ENCODE data around the gene PDE4DIP. TPM values are rescaled to one million over a fixed set of nuclear protein-coding genes. Genes with fewer than 3 reads are reported as not detected.
"Not testable (repeated sequence)": the region's sequence is repeated elsewhere in the genome, so short reads cannot be mapped to it uniquely, and the experiment has no call there.

The PDE4DIP gene
- total RNA-seq, 1 experiment from 2014 or later: 56.0 TPM

DNA sequence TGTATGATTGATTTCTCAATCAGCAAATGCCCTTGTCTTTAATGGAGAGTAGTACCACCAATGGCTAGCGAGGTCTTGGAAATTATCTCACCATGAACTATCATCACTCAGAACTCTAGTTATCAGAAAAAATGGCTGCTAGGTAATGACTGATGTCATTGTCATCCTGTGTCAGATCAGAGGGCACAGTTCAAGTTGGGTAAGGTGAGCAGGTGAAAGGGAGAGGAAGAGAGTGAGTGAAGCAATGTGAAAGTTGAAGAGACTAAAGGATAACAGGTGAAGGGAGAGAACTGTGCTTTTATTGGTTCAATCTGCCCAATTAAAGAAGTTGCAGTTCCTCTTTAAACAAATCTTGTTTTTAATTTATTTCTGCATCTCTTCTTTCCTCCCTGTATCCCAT is 76.8 kb downstream of the PDE4DIP start:
- DNase-seq (ENCODE audit: low read depth): not testable (repeated sequence)

DNA sequence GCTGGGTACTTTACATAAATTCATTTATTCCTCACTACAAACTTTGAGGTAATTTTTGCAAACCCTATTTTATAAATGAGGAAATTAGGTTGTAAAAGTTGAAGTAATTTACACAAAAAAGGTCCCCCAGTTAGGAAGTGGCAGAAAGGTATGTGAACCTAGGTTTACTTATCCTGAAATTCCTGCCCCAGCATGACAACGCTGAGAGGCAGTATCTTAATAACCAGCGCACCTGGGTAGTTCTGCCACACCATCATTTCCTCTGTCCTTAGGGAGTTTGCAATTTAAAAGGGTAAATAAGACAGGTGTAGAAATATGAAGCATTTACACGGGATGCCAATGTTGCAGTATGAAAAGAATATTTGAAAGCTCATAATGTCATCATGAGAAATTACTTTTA is 79.6 kb downstream of the PDE4DIP start:
- not testable (repeated sequence) for DNase-seq (ENCODE audit: low read depth)

DNA sequence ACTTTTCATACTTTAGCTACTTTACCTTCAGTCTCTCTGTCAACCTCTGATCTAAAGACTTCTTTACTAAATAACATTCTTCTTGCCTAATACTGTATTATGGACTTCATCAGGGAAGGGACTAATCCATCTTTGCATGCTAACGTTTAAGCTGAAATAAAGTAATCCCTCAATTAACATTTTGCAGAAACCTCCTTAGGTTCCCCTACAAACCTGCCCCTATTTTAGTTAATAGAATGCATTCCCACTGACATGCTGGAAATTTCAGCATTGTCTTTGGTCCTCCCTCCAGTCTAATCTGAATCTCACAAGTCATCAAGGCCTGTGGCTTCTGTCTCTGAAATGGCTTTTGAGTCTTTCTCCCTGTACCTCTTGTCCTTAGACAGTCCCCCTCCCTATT is 83.4 kb downstream of the PDE4DIP start:
- not testable (repeated sequence) for DNase-seq (ENCODE audit: low read depth)

DNA sequence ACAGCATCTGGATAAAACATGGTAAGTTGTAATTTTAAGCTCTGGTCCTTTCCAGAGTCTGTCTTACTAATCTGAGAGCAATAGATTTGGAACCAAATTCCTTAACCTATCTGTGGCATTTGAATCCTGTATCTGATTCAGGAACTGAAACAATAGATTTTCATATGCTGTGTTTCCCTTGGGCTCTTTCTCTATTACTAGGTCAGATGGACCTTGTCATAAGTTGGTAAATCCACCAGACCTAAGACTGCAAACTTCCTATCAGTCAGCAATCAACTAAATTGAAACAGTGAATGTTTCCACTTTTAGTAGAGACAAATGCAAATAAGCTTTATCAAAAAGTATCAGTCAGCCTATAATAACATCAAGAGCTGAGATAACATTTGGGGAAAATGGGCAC is 85.0 kb downstream of the PDE4DIP start:
- DNase-seq (ENCODE audit: low read depth): not testable (repeated sequence)

DNA sequence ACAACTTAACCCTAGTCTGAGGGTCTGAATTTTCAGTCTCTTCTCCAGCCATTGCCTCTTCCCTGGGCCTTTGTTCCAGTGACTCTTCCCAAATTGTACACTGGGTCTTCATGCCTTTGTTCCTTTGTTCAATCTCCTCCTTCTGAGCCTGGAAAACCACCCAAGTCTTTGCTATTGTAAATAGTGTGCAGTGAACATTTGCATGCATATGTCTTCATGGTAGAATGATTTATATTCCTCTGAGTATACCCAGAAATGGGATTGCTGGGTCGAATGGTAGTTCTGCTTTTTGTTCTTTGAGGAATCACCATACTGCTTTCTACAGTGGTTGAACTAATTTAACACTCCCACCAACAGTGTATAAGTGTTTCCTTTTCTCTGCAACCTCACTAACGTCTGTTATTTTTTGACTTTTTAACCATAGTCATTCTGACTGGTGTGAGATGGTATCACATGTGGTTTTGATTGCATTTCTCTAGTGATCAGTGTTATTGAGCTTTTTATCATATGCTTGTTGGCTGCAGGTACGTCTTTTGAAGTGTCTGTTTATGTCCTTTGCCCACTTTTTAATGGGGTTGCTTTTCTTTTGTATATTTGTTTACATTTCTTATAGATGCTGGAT is 91.3 kb downstream of the PDE4DIP start:
- not testable (repeated sequence) for DNase-seq (ENCODE audit: low read depth)

DNA sequence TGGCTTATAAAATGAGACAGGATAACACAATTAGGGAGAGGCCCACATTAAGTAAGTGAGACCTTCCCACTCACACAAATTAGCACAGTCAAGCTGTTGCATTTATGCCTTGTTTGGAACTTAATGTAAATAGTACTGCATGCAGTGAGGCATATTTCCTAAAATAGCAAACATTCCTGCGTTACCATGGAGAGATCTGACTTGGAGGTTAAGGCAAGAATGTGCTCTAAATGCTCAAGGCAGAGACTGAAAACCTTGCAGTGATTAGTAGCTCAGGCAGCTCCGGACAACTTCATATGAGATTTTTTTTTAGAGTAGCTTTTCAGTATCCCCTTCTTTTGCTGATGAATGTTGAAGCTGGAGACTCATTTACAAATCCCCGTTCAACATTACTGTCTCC is 98.7 kb downstream of the PDE4DIP start:
- not testable (repeated sequence) for DNase-seq (ENCODE audit: low read depth)

DNA sequence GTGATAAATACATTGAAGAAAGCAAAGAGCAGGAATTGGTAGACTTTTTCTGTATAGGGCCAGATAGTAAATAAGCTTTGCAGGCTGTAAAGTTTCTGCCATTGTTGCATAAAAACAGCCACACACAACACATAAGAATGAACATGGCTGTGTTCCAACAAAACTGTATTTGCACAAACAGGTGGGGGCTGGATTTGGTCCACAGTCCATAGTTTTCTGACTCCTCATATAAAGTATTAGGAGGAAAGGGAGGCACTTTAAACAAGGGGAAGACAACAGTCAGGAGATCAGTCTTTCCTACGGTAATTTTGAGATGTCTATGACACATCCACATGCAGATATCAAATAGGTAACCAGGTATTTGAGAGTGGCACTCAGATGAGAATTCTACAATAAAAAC is 100.9 kb downstream of the PDE4DIP start:
- not testable (repeated sequence) for DNase-seq (ENCODE audit: low read depth)

DNA sequence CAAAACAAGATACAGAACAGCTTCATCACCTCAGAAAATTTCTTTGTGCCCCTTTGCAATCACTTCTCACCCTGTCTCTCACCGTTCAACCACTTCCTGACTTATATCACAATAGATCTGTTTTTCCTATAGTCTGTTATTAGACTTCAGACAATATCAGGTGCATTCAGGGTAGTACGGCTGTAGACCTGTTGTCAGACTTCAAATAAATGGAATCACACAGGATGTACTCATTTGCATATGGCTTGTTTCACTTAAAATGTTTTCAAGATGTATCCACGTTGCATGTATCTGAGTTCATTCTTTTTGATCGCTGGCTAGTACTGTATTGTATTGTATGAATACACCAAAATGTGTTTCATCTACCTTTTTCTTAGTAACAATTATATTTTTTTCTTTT is 104.5 kb downstream of the PDE4DIP start:
- DNase-seq (ENCODE audit: low read depth): not testable (repeated sequence)

DNA sequence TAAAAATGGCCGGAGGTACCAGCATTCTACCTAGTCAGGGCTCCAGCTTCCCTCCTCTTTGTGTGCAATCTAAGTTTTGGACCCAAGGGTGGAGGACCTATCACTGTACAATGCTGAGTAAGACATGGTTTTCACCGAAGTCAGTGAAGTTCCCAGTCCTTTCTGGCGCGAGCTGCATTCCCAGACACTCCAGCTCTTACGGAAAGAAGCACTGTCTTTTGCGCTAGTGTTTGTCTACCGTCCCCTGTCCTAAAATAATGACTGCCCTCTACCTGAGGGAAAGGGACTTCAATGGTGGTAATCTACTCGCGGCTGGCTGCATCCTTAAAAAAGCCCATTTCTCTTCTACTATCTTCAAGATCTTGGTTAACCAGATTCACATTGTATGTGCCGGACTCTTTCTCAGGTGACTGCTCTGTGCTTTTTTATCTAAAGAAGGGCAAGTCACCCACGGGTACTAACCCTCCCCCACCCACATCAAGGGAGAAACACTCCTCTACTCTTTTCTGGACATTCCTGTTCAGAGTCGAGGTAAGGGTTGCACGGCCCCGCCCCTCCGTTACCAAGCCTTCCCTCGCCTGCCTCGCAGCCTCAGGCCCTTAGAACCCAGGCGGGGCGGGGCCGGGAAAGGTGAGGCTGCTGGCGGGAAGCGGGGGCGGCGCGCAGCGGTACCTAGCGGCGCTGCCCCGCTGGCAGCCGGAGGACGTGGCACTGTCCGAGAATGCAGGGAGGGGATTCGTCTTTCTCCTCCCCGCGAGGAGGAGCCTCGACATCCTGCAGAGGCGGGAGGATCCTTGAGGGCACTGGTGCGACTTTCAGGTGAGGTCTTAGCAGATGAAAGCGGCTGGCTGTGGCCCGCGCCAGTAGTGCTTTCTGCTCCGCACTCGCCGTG is 107.4 kb downstream of the PDE4DIP start:
- DNase-seq (ENCODE audit: low read depth): peak; percentile 80

DNA sequence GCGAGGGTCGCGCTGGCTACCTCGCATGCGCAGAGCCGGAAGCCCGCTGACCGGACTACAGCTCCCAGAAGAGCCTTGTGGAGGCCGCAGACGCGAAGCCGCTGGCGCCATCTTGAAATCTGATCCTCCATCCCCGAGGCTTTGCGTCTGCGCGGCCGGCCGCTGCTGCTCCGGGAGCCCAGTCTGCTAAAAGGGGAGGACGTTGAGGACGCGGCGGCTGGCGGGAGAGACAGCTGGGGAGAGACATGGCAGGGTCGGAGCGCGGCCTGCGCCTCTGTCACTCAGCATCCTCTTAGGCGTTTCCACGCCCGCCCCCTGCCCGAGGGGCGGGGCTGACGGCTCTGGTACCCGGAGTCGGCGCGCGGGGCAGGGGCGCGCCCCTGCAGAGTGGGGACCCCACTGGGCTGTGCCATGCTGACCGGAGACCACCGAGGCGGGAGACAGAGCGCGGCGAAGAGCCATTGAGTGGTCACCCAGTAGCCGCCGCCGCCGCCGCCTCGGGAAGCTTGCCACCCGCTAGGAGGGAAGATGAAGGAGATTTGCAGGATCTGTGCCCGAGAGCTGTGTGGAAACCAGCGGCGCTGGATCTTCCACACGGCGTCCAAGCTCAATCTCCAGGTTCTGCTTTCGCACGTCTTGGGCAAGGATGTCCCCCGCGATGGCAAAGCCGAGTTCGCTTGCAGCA is 108.2 kb downstream of the PDE4DIP start:
- DNase-seq (ENCODE audit: low read depth): not testable (repeated sequence)

DNA sequence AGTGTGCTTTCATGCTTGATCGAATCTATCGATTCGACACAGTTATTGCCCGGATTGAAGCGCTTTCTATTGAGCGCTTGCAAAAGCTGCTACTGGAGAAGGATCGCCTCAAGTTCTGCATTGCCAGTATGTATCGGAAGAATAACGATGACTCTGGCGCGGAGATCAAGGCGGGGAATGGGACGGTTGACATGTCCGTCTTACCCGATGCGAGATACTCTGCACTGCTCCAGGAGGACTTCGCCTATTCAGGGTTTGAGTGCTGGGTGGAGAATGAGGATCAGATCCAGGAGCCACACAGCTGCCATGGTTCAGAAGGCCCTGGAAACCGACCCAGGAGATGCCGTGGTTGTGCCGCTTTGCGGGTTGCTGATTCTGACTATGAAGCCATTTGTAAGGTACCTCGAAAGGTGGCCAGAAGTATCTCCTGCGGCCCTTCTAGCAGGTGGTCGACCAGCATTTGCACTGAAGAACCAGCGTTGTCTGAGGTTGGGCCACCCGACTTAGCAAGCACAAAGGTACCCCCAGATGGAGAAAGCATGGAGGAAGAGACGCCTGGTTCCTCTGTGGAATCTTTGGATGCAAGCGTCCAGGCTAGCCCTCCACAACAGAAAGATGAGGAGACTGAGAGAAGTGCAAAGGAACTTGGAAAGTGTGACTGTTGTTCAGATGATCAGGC is 108.8 kb downstream of the PDE4DIP start:
- peak; percentile 28 for DNase-seq (ENCODE audit: low read depth)

DNA sequence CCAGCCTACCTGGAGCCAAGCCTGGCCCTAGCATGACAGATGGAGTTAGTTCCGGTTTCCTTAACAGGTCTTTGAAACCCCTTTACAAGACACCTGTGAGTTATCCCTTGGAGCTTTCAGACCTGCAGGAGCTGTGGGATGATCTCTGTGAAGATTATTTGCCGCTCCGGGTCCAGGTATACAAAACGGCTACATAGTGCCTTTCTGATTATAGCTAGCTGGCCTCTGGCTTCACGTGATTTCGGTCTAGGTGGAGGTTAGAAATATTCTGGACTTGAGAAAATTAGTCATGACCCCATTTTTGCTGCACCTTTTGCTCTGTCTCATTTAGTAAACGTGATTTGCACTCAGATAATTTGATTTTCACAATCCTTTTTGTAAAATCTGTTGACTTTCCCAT is 109.5 kb downstream of the PDE4DIP start:
- not testable (repeated sequence) for DNase-seq (ENCODE audit: low read depth)

DNA sequence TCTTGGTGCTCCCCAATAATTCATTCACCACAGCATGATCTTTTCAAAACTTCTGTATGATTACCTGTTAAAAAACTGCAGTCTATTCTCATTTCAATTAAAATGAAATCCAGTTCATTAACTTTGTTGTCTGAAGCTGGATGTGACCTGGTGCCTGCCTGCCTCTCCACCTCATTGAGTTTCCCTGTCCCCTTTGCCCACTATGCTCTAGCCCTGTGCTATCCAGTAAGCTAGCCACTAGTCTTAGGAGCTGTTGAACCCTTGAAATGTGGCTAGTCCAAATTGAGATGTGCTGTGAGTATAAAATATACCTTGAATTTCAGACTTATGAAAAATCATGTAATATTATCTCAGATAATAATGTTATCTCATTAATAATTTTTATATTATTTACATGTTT is 114.1 kb downstream of the PDE4DIP start:
- not testable (repeated sequence) for DNase-seq (ENCODE audit: low read depth)

DNA sequence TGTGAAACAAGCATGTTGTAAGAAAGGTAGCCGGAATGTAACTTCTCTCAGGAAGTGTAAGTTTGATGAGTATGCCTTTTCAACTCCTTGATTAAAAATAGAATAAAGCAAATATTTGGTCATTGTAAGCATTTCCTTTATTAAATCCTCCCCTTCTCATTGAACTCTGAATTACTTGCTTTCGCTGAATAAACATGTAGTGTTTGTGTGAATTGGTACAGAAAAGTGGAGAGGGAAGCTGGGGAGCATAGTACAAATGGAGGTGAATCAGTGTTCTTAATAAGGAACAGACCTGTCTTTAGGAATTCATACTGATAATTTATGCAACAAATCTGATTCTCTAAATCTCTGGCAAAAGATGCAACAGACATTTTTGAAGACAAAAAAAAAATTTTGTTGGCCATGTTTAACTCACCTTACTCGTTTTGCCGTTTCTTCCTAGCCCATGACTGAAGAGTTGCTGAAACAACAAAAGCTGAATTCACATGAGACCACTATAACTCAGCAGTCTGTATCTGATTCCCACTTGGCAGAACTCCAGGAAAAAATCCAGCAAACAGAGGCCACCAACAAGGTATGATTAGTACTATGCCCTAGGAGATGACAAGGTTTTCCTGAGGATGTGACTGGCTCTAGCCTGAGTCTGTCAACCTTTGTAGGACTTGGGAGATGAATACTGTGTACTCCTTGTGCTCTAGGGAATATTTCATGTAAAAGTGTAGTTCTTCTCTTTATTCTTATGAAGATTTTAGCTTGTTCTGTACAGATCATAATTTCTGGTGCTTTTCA is 116.2 kb downstream of the PDE4DIP start:
- DNase-seq (ENCODE audit: low read depth): not testable (repeated sequence)

DNA sequence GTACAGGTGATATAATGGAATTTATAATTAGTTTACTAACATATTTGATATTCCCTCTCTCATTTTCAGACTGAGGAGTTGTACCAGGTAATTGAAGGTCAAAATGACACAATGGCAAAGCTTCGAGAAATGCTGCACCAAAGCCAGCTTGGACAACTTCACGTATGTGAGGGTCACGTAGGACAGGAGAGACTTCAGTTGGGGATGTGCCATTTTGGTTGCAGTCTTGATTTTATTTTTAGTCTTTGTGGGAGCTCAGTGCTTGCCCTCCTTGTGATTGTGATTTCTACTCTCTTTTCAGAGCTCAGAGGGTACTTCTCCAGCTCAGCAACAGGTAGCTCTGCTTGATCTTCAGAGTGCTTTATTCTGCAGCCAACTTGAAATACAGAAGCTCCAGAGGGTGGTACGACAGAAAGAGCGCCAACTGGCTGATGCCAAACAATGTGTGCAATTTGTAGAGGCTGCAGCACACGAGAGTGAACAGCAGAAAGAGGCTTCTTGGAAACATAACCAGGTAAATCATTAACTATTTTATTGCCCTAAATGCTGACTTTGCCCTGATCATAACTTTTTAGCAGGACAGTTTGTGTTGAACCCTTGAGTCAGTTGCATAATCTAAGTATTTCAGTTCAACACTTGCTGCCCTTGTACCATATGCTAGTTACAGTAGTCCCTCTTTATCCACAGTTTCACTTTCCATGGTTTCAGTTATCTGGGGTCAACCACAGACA is 118.1 kb downstream of the PDE4DIP start:
- not testable (repeated sequence) for DNase-seq (ENCODE audit: low read depth)

DNA sequence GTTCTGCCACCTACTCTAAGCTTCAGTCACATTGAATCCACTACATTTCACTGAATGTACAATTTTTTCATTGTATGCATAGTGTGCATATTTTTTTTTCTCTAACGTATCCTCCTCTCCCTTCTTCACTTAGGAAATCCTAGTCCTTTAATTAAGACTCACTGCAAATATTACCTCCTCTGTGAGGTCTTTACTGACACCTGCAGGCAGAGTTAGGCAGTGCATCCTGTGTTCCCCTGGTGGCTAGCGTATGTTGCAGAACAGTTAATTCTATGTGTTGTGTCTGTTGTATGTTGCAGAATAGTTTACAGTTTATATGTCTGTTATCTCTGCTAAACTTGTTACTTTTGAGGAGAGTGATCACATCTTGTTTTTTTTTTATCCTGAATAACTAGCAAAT is 121.9 kb downstream of the PDE4DIP start:
- DNase-seq (ENCODE audit: low read depth): not testable (repeated sequence)

DNA sequence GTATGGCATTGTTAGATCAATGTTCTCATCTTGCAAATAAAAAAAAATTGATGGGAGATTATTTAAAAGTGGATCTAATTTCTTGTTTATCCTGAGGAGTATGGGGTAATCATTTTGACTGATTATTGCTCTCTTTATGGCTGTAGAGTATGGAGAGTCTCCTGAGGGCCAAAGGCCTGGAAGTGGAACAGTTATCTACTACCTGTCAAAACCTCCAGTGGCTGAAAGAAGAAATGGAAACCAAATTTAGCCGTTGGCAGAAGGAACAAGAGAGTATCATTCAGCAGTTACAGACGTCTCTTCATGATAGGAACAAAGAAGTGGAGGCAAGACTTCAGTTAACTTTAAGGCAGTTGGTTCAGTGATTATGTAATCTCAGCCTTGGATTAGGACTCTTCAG is 123.4 kb downstream of the PDE4DIP start:
- not testable (repeated sequence) for DNase-seq (ENCODE audit: low read depth)

DNA sequence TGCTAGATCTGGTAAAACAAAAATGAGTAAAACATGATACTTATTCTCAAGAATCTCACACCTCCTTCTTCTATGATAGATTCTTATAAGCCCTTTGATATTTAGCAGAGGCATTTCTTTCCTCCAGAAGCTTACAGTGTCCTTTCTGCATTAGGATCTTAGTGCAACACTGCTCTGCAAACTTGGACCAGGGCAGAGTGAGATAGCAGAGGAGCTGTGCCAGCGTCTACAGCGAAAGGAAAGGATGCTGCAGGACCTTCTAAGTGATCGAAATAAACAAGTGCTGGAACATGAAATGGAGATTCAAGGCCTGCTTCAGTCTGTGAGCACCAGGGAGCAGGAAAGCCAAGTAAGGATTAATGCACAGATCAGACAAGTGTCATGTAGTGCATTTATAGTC is 124.5 kb downstream of the PDE4DIP start:
- not testable (repeated sequence) for DNase-seq (ENCODE audit: low read depth)

DNA sequence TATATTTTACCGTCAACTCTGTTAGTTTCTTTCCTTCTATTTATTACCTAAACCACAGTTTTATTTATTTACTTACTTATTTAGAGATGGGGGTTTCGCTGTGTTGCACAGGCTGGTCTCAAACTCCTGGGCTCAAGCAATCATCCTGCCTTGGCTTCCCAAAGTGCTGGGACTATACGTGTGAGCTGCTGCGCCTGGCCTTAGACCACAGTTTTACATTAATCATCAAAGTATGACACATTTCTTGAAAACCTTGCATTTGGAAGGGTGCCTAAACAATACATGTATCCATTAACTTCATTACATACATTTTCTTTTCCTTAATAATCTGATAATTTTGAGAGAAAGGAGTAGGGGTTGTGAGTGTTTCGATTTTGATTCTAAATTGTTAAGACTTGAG is 124.9 kb downstream of the PDE4DIP start:
- not testable (repeated sequence) for DNase-seq (ENCODE audit: low read depth)

DNA sequence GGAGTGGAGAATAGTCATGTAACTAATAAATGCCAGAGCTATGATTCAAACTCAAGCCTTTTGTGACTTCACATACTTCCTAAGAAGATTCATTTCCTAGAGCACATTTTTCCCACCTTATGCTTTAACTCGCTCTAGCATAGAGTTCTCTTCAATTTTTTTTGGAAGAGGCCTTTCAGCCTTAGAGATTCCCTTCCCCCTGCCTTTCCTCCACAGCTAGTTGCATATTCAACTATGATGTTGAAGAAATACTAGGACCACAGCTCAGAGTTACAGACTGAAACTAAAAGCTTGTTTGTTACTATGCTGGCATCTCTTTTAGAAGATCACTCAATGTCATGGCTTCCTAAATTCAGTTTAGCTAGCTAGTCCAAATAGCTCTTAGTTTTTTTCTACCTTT is 131.2 kb downstream of the PDE4DIP start:
- peak; percentile 59 for DNase-seq (ENCODE audit: low read depth)

Measured in LHCN-M2 (cell line).